ENCODE measurements around the gene GNG14. TPM values are rescaled to one million over a fixed set of nuclear protein-coding genes. Genes with fewer than 3 reads are reported as not detected.

Gene GNG14
- total and polyA plus RNA-seq, 2 experiments from 2014 or later = not detected

DNA sequence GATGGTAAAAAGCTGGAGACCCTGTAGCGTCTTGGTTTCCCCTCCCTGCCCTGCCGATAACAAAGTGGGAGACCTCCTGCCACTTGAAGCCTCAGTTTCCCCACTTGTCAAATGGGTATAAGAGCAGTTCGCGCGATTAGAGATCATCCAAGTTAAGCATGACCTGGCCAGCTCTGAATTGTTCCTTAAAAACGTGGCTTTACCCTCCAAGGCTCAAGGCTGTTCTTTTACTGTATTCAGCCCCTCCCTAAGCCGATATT, 35.5 kb downstream of the GNG14 start:
- Histone ChIP-seq H3K36me3 (ENCODE audit: insufficient read depth) (peaks cover 4% of the 10 kb centered on the region; the same call in 1 of the 2 replicates), H3K4me2 (peak overlapping the region; percentile 87), H4K20me1 (replicated peaks; ENCODE audit: insufficient read depth) (peaks cover 13% of the 10 kb centered on the region; the same call in 1 of the 2 replicates), H3K27me3 (ENCODE audit: insufficient read depth) (no peaks in the 10 kb centered on the region), H3K9me2 (ENCODE audit: insufficient read depth) (no peaks in the 10 kb centered on the region), H2AFZ (no peak overlapping the region), H3F3A (replicated peaks; ENCODE audit: low read depth) (peaks cover 34% of the 10 kb centered on the region), H3K27ac (ENCODE audit: low read depth) (peak overlapping the region; percentile 83), H3K79me2 (replicated peaks; ENCODE audit: insufficient read depth) (peaks cover 57% of the 10 kb centered on the region), H3K4me1 (ENCODE audit: insufficient read depth) (peaks cover 9% of the 10 kb centered on the region; the same call in 1 of the 2 replicates), H3K4me3 (peak overlapping the region; percentile 80)
- H3K27ac Mint-ChIP-seq = peak overlapping the region; percentile 95
- peaks cover 37% of the 10 kb centered on the region for H3K36me3 Mint-ChIP-seq (ENCODE audit: low read depth)
- H3K9me3 Mint-ChIP-seq = no peaks in the 10 kb centered on the region; the same call in 2 of the 3 replicates
- TF ChIP-seq, protein P1, sequence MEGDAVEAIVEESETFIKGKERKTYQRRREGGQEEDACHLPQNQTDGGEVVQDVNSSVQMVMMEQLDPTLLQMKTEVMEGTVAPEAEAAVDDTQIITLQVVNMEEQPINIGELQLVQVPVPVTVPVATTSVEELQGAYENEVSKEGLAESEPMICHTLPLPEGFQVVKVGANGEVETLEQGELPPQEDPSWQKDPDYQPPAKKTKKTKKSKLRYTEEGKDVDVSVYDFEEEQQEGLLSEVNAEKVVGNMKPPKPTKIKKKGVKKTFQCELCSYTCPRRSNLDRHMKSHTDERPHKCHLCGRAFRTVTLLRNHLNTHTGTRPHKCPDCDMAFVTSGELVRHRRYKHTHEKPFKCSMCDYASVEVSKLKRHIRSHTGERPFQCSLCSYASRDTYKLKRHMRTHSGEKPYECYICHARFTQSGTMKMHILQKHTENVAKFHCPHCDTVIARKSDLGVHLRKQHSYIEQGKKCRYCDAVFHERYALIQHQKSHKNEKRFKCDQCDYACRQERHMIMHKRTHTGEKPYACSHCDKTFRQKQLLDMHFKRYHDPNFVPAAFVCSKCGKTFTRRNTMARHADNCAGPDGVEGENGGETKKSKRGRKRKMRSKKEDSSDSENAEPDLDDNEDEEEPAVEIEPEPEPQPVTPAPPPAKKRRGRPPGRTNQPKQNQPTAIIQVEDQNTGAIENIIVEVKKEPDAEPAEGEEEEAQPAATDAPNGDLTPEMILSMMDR (conservative IDR thresholded peaks at IDR 0.05; ENCODE audit: low read depth in 2 of 2) = no peak
- TF ChIP-seq, protein P2, sequence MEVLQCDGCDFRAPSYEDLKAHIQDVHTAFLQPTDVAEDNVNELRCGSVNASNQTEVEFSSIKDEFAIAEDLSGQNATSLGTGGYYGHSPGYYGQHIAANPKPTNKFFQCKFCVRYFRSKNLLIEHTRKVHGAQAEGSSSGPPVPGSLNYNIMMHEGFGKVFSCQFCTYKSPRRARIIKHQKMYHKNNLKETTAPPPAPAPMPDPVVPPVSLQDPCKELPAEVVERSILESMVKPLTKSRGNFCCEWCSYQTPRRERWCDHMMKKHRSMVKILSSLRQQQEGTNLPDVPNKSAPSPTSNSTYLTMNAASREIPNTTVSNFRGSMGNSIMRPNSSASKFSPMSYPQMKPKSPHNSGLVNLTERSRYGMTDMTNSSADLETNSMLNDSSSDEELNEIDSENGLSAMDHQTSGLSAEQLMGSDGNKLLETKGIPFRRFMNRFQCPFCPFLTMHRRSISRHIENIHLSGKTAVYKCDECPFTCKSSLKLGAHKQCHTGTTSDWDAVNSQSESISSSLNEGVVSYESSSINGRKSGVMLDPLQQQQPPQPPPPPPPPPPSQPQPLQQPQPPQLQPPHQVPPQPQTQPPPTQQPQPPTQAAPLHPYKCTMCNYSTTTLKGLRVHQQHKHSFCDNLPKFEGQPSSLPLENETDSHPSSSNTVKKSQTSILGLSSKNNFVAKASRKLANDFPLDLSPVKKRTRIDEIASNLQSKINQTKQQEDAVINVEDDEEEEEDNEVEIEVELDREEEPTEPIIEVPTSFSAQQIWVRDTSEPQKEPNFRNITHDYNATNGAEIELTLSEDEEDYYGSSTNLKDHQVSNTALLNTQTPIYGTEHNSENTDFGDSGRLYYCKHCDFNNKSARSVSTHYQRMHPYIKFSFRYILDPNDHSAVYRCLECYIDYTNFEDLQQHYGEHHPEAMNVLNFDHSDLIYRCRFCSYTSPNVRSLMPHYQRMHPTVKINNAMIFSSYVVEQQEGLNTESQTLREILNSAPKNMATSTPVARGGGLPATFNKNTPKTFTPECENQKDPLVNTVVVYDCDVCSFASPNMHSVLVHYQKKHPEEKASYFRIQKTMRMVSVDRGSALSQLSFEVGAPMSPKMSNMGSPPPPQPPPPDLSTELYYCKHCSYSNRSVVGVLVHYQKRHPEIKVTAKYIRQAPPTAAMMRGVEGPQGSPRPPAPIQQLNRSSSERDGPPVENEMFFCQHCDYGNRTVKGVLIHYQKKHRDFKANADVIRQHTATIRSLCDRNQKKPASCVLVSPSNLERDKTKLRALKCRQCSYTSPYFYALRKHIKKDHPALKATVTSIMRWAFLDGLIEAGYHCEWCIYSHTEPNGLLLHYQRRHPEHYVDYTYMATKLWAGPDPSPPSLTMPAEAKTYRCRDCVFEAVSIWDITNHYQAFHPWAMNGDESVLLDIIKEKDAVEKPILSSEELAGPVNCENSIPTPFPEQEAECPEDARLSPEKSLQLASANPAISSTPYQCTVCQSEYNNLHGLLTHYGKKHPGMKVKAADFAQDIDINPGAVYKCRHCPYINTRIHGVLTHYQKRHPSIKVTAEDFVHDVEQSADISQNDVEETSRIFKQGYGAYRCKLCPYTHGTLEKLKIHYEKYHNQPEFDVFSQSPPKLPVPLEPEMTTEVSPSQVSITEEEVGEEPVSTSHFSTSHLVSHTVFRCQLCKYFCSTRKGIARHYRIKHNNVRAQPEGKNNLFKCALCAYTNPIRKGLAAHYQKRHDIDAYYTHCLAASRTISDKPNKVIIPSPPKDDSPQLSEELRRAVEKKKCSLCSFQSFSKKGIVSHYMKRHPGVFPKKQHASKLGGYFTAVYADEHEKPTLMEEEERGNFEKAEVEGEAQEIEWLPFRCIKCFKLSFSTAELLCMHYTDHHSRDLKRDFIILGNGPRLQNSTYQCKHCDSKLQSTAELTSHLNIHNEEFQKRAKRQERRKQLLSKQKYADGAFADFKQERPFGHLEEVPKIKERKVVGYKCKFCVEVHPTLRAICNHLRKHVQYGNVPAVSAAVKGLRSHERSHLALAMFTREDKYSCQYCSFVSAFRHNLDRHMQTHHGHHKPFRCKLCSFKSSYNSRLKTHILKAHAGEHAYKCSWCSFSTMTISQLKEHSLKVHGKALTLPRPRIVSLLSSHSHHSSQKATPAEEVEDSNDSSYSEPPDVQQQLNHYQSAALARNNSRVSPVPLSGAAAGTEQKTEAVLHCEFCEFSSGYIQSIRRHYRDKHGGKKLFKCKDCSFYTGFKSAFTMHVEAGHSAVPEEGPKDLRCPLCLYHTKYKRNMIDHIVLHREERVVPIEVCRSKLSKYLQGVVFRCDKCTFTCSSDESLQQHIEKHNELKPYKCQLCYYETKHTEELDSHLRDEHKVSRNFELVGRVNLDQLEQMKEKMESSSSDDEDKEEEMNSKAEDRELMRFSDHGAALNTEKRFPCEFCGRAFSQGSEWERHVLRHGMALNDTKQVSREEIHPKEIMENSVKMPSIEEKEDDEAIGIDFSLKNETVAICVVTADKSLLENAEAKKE (CRISPR knock-in tag; IDR thresholded peaks at IDR 0.05) = no peak
- TF ChIP-seq CREB1 (CRISPR knock-in tag; IDR thresholded peaks at IDR 0.05; ENCODE audit: low read depth) (no peak), JUNB (IDR thresholded peaks at IDR 0.05; ENCODE audit: unreplicated experiment) (no peak), ZNF331 (CRISPR knock-in tag; IDR thresholded peaks at IDR 0.05; ENCODE audit: low read depth) (no peak), NANOG (IDR thresholded peaks at IDR 0.05; ENCODE audit: borderline replicate concordance) (no peak), STAT1 (IDR thresholded peaks at IDR 0.05; ENCODE audit: unreplicated experiment) (no peak), ZNF114 (CRISPR knock-in tag; IDR thresholded peaks at IDR 0.05) (no peak), POLR2AphosphoS5 (IDR thresholded peaks at IDR 0.05; ENCODE audit: low read depth) (no peak), EZH2phosphoT487 (IDR thresholded peaks at IDR 0.05; ENCODE audit: unreplicated experiment) (no peak), EZH2 (IDR thresholded peaks at IDR 0.05; ENCODE audit: low read depth, unreplicated experiment) (no peak)
- TF ChIP-seq, protein P3, sequence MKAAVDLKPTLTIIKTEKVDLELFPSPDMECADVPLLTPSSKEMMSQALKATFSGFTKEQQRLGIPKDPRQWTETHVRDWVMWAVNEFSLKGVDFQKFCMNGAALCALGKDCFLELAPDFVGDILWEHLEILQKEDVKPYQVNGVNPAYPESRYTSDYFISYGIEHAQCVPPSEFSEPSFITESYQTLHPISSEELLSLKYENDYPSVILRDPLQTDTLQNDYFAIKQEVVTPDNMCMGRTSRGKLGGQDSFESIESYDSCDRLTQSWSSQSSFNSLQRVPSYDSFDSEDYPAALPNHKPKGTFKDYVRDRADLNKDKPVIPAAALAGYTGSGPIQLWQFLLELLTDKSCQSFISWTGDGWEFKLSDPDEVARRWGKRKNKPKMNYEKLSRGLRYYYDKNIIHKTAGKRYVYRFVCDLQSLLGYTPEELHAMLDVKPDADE (IDR thresholded peaks at IDR 0.05) = no peak
- TF ChIP-seq, protein P4, sequence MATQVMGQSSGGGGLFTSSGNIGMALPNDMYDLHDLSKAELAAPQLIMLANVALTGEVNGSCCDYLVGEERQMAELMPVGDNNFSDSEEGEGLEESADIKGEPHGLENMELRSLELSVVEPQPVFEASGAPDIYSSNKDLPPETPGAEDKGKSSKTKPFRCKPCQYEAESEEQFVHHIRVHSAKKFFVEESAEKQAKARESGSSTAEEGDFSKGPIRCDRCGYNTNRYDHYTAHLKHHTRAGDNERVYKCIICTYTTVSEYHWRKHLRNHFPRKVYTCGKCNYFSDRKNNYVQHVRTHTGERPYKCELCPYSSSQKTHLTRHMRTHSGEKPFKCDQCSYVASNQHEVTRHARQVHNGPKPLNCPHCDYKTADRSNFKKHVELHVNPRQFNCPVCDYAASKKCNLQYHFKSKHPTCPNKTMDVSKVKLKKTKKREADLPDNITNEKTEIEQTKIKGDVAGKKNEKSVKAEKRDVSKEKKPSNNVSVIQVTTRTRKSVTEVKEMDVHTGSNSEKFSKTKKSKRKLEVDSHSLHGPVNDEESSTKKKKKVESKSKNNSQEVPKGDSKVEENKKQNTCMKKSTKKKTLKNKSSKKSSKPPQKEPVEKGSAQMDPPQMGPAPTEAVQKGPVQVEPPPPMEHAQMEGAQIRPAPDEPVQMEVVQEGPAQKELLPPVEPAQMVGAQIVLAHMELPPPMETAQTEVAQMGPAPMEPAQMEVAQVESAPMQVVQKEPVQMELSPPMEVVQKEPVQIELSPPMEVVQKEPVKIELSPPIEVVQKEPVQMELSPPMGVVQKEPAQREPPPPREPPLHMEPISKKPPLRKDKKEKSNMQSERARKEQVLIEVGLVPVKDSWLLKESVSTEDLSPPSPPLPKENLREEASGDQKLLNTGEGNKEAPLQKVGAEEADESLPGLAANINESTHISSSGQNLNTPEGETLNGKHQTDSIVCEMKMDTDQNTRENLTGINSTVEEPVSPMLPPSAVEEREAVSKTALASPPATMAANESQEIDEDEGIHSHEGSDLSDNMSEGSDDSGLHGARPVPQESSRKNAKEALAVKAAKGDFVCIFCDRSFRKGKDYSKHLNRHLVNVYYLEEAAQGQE (IDR thresholded peaks at IDR 0.05; ENCODE audit: unreplicated experiment) = no peak
- ATAC-seq (no peak), DNase-seq (ENCODE audit: low spot score) (peak; percentile 17)
- peaks cover 27% of the 10 kb centered on the region for H3K27me3 Mint-ChIP-seq (ENCODE audit: insufficient read depth, low read depth, poor library complexity)
- H3K4me3 Mint-ChIP-seq = peak overlapping the region; percentile 91
- peaks cover 15% of the 10 kb centered on the region for H3K4me1 Mint-ChIP-seq

All from GM23338 (cell line).